HEK293 (cell line): Measurements from ENCODE around the gene RNF13.
A peak's percentile ranks its signal among the peaks of the same experiment; 100 is the strongest.

Experiments
- CTCF ChIP-seq: fragments of 450-650 bp; formaldehyde crosslinking; IDR thresholded peaks from 2 replicates; pipeline ENCODE4 v1.5.1; 2016; ENCODE audit warnings: missing biosample characterization, missing genetic modification characterization
- PBX3 ChIP-seq: sonication (generic); formaldehyde crosslinking; IDR thresholded peaks from 2 replicates; pipeline ENCODE4 v1.8.1; 2022; ENCODE audit warnings: mild to moderate bottlenecking, moderate library complexity, missing genetic modification reagents
- ZBTB48 ChIP-seq: fragments of 450-650 bp; formaldehyde crosslinking; IDR thresholded peaks from 2 replicates; pipeline ENCODE4 v1.5.1; 2016; ENCODE audit warnings: missing biosample characterization, missing genetic modification characterization
- ZBTB7A ChIP-seq: fragments of 450-650 bp; formaldehyde crosslinking; IDR thresholded peaks from 2 replicates; pipeline ENCODE4 v1.5.1; 2016; ENCODE audit warnings: low read depth, missing biosample characterization, missing genetic modification characterization
- ZIC2 ChIP-seq: fragments of 450-650 bp; formaldehyde crosslinking; IDR thresholded peaks from 2 replicates; pipeline ENCODE4 v1.5.1; 2016; ENCODE audit warnings: missing biosample characterization, missing genetic modification characterization
- ZNF626 ChIP-seq: fragments of 450-650 bp; sonication (Bioruptor Pico); formaldehyde crosslinking; IDR thresholded peaks from 2 replicates; pipeline ENCODE4 v1.5.1; 2018; ENCODE audit warnings: missing biosample characterization, missing genetic modification characterization, inconsistent platforms
- ZSCAN4 ChIP-seq: fragments of 450-650 bp; formaldehyde crosslinking; IDR thresholded peaks from 2 replicates; pipeline ENCODE4 v1.5.1; 2017; ENCODE audit warnings: missing biosample characterization, missing genetic modification characterization

GRCh38 chr3:149808209-149808829 is 4.7 kb upstream of the RNF13 start:
- TF ChIP-seq CTCF (tag by site-specific recombination) = peak; percentile 20; the same call in 1 of the 2 replicates
- no peak for TF ChIP-seq ZBTB48 (tag by site-specific recombination)
- no peak for TF ChIP-seq ZSCAN4 (tag by site-specific recombination)
- TF ChIP-seq ZNF626 = no peak
- TF ChIP-seq ZIC2 = no peak
- TF ChIP-seq ZBTB7A (tag by site-specific recombination) = no peak
- no peak for TF ChIP-seq PBX3 (CRISPR knock-in tag)
